Trophoblast cell (in vitro differentiated cells and primary cell): ENCODE data around the gene COPB1.

Experiments
- DNase-seq, 2 donors: peaks; one replicate each; pipeline ENCODE4 v3.0.0-alpha.2; 2016
- H2AFZ ChIP-seq: 2 replicates; pipeline ENCODE4 v1.6.1; 2013; ENCODE audit warnings: low read length, moderate library complexity, mild to moderate bottlenecking; ENCODE audit not compliant: insufficient read depth, poor library complexity
- H2AK5ac ChIP-seq: 2 replicates; pipeline ENCODE4 v1.6.1; 2013; ENCODE audit warnings: mild to moderate bottlenecking, low read length
- H2BK120ac ChIP-seq: 2 replicates; pipeline ENCODE4 v1.6.1; 2013; ENCODE audit warnings: low read length, mild to moderate bottlenecking, moderate library complexity; ENCODE audit not compliant: insufficient read depth, poor library complexity
- H2BK12ac ChIP-seq: 2 replicates; pipeline ENCODE4 v1.6.1; 2013; ENCODE audit warnings: mild to moderate bottlenecking, low read length, moderate library complexity
- H2BK5ac ChIP-seq: 2 replicates; pipeline ENCODE4 v1.6.1; 2013; ENCODE audit warnings: low read length, low read depth, moderate library complexity, mild to moderate bottlenecking; ENCODE audit not compliant: poor library complexity
- H3K14ac ChIP-seq: 2 replicates; pipeline ENCODE4 v1.6.1; 2013; ENCODE audit warnings: mild to moderate bottlenecking, low read length
- H3K18ac ChIP-seq: 2 replicates; pipeline ENCODE4 v1.6.1; 2013; ENCODE audit warnings: mild to moderate bottlenecking, low read length
- H3K23ac ChIP-seq: 2 replicates; pipeline ENCODE4 v1.6.1; 2013; ENCODE audit warnings: low read length
- H3K27ac ChIP-seq: 2 replicates; pipeline ENCODE4 v1.5.1; 2013; ENCODE audit warnings: low read depth, mild to moderate bottlenecking, inconsistent platforms, low read length, moderate library complexity
- H3K27me3 ChIP-seq: 2 replicates; pipeline ENCODE4 v1.6.1; 2013; ENCODE audit warnings: inconsistent platforms, mild to moderate bottlenecking, low read length, moderate library complexity; ENCODE audit not compliant: insufficient read depth
- H3K36me3 ChIP-seq, 2 experiments: 1 replicate in 1 of 2; 2 replicates in 1 of 2; pipeline ENCODE4 v1.6.1; 2013; ENCODE audit warnings: low read length in 2 of 2, mild to moderate bottlenecking in 2 of 2, moderate library complexity in 1 of 2; ENCODE audit not compliant: insufficient read depth in 2 of 2, control insufficient read depth in 1 of 2
- H3K4ac ChIP-seq: 2 replicates; pipeline ENCODE4 v1.6.1; 2013; ENCODE audit warnings: low read depth, mild to moderate bottlenecking, low read length, moderate library complexity
- H3K4me1 ChIP-seq, 2 experiments: 1 replicate in 1 of 2; 2 replicates in 1 of 2; pipeline ENCODE4 v1.6.1; 2013; ENCODE audit warnings: low read length in 2 of 2, mild to moderate bottlenecking in 2 of 2, moderate library complexity in 1 of 2; ENCODE audit not compliant: insufficient read depth in 2 of 2, control insufficient read depth in 1 of 2
- H3K4me2 ChIP-seq: 2 replicates; pipeline ENCODE4 v1.6.1; 2013; ENCODE audit warnings: inconsistent platforms, mild to moderate bottlenecking, low read length, moderate library complexity
- H3K4me3 ChIP-seq: 2 replicates; pipeline ENCODE4 v1.5.1; 2013; ENCODE audit warnings: mild to moderate bottlenecking, low read depth, low read length, inconsistent platforms
- H3K79me1 ChIP-seq: one replicate; pipeline ENCODE4 v1.6.1; 2013; ENCODE audit warnings: low read length
- H3K79me2 ChIP-seq: 2 replicates; pipeline ENCODE4 v1.6.1; 2013; ENCODE audit warnings: low read length, mild to moderate bottlenecking; ENCODE audit not compliant: control insufficient read depth, insufficient read depth, poor library complexity
- H3K9ac ChIP-seq: 2 replicates; pipeline ENCODE4 v1.6.1; 2013; ENCODE audit warnings: mild to moderate bottlenecking, low read length
- H3K9me3 ChIP-seq: 2 replicates; pipeline ENCODE4 v1.6.1; 2013; ENCODE audit warnings: low read depth, mild to moderate bottlenecking, control low read depth, inconsistent platforms, low read length; ENCODE audit not compliant: insufficient read depth
- H4K12ac ChIP-seq: 2 replicates; pipeline ENCODE4 v1.6.1; 2013; ENCODE audit warnings: low read depth, mild to moderate bottlenecking, low read length, moderate library complexity
- H4K8ac ChIP-seq: 2 replicates; pipeline ENCODE4 v1.6.1; 2013; ENCODE audit warnings: low read depth, mild to moderate bottlenecking, low read length, moderate library complexity
- H4K91ac ChIP-seq: one replicate; pipeline ENCODE4 v1.6.1; 2013; ENCODE audit warnings: low read depth, mild to moderate bottlenecking, low read length, moderate library complexity
- WGBS: extraction: QIAGEN DNeasy Blood & Tissue Kit; methylation state at CpG from one replicate; pipeline ENCODE4 v1.1.7; 2013; ENCODE audit warnings: missing lambda C conversion rate; ENCODE audit not compliant: insufficient read length, insufficient coverage; ENCODE audit errors: extremely low coverage; 5-methylcytosine and 5-hydroxymethylcytosine counted together

COPB1 gene

DNA sequence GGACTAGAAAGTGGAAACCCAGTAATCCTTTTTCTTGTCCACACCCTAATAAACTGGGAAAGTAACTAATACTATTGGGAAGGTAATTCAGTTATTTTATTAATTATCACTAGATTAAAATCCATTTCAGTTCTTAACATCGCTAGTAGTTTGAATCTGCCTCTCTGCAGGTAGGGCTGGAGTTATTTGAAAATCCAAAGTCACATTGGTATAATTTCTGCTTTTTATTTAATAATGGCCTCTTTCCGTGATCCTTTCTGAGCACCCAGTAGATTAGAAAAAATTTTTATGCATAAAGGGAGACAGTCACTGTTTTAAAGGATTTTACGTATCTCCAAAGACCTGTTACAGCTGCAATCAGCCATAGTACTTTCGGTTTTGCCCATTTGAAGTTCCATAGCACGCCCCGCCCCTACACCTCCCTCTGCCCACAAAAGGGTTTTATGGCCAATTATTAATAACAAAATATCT is 605 bp upstream of the COPB1 start:
- Histone ChIP-seq H3K23ac (no peak overlapping the region), H3K18ac (no peak overlapping the region), H4K12ac (no peak overlapping the region), H2AK5ac (no peak overlapping the region), H3K4me3 (no peak overlapping the region), H3K79me2 (peaks cover 9% of the 10 kb centered on the region), H3K4me1 (no peaks in the 10 kb centered on the region), H4K8ac (peak overlapping the region; percentile 99), H3K9ac (peak overlapping the region; percentile 87), H3K4me2 (peak overlapping the region; percentile 91), H3K14ac (no peak overlapping the region), H3K36me3 (peaks cover 10% of the 10 kb centered on the region in 2 experiments), H3K79me1 (peaks cover 4% of the 10 kb centered on the region), H3K4ac (no peak overlapping the region), H3K27me3 (no peaks in the 10 kb centered on the region), H3K27ac (peak overlapping the region; percentile 69), H4K91ac (no peak overlapping the region), H2BK5ac (no peak overlapping the region), H2BK12ac (no peak overlapping the region), H2AFZ (no peak overlapping the region), H3K9me3 (no peaks in the 10 kb centered on the region), H2BK120ac (no peak overlapping the region)
- DNase-seq = peak in 1 of 2 donors; percentile 52
- no CpG with 5 or more reads among the region's 6 CpGs for WGBS

DNA sequence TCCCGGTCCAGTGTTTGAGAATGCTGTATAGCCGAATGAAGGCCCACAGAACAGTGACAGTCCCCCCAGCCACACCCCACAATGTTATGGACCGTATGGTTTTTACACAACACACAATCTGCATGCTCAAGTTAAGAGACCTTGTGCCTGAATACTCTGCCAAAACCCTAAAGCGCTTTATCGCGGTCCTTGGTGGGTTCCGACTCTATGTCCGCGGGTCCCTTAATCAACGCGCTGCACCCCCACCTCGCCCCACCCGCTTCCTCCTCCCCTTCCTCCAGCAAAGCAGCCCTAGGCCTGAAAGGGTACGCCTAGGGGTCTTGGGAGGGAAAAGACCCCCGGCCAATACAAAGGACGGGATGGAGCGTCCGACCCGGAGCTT is 442 bp downstream of the COPB1 start:
- no peak overlapping the region for H2AFZ ChIP-seq
- H3K9ac ChIP-seq = peak overlapping the region; percentile 91
- H3K4me1 ChIP-seq = no peaks in the 10 kb centered on the region
- H3K23ac ChIP-seq = no peak overlapping the region
- DNase-seq = peak in 1 of 2 donors; percentile 14
- H3K9me3 ChIP-seq = no peaks in the 10 kb centered on the region
- no peak overlapping the region for H2BK12ac ChIP-seq
- peaks cover 10% of the 10 kb centered on the region in 2 experiments for H3K36me3 ChIP-seq
- H3K18ac ChIP-seq = peak overlapping the region; percentile 77
- H3K79me2 ChIP-seq = peaks cover 9% of the 10 kb centered on the region
- H3K4ac ChIP-seq = peak overlapping the region; percentile 41
- peak overlapping the region; percentile 77 for H3K4me2 ChIP-seq
- H3K14ac ChIP-seq = peak overlapping the region; percentile 91
- no peak overlapping the region for H2BK120ac ChIP-seq
- peak overlapping the region; percentile 99 for H3K4me3 ChIP-seq
- H4K91ac ChIP-seq = peak overlapping the region; percentile 95
- peak overlapping the region; percentile 64 for H2BK5ac ChIP-seq
- no peak overlapping the region for H3K27ac ChIP-seq
- H3K79me1 ChIP-seq = peaks cover 4% of the 10 kb centered on the region
- peak overlapping the region; percentile 1 for H2AK5ac ChIP-seq
- no CpG with 5 or more reads among the region's 19 CpGs for WGBS
- H4K12ac ChIP-seq = peak overlapping the region; percentile 88
- H3K27me3 ChIP-seq = no peaks in the 10 kb centered on the region
- peak overlapping the region; percentile 3 for H4K8ac ChIP-seq

DNA sequence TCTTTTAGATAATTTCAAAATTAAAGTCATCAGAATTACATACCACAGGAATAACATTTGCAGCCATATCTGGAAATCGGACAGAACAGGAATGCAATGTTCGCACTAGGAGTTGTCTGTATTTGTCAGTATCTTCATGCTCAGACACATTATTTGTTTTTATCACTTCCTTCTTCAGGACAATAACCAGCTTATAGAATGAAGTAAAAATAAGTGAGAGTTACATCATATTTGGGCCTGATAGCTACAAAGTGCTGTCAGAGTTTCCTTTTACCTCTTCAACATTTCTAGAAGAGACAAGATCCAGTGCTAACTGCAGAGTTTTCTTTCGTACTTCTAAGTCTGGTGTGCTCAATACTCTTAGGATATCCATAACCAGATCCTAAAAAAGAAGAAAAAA is 18.9 kb downstream of the COPB1 start:
- H2BK120ac ChIP-seq = no peak overlapping the region
- no peak overlapping the region for H4K91ac ChIP-seq
- no peaks in the 10 kb centered on the region for H3K9me3 ChIP-seq
- no peak overlapping the region for H3K4me3 ChIP-seq
- H3K14ac ChIP-seq = no peak overlapping the region
- no peaks in the 10 kb centered on the region for H3K27me3 ChIP-seq
- no peak overlapping the region for H2AFZ ChIP-seq
- no peak for DNase-seq
- peaks cover 34 to 41% of the 10 kb centered on the region in 2 experiments for H3K36me3 ChIP-seq
- no peak overlapping the region for H3K23ac ChIP-seq
- no peaks in the 10 kb centered on the region for H3K79me2 ChIP-seq
- no peaks in the 10 kb centered on the region for H3K4me1 ChIP-seq
- H3K27ac ChIP-seq = no peak overlapping the region
- no CpG with 5 or more reads among the region's 3 CpGs for WGBS
- H3K9ac ChIP-seq = no peak overlapping the region
- no peak overlapping the region for H4K8ac ChIP-seq
- H3K18ac ChIP-seq = no peak overlapping the region
- H3K79me1 ChIP-seq = no peaks in the 10 kb centered on the region
- no peak overlapping the region for H2AK5ac ChIP-seq
- H3K4ac ChIP-seq = no peak overlapping the region
- no peak overlapping the region for H3K4me2 ChIP-seq
- H2BK5ac ChIP-seq = no peak overlapping the region
- no peak overlapping the region for H4K12ac ChIP-seq
- no peak overlapping the region for H2BK12ac ChIP-seq

DNA sequence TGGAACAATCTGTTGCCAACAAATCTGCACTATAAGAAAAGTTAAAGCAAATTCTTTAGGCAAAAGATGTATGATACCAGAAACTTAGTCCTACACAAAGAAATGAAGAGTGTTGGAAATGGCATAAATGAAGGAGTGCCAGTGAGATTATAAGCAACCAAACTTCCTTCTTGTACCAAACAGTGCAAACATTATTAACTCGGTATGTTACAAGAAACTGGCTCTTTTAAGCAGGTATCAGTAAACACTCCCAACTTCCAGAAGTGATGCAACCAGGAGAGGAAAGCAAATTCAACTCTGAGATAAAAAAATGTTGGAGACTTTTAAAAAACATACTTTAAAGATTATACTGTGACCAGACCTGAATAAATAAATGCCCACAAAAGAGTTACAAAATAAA is 28.5 kb downstream of the COPB1 start:
- no peak overlapping the region for H4K91ac ChIP-seq
- no peak overlapping the region for H2BK120ac ChIP-seq
- no peak overlapping the region for H4K12ac ChIP-seq
- no peaks in the 10 kb centered on the region for H3K79me1 ChIP-seq
- H3K4me3 ChIP-seq = no peak overlapping the region
- no peak for DNase-seq
- H3K4me1 ChIP-seq = no peaks in the 10 kb centered on the region
- H3K4me2 ChIP-seq = no peak overlapping the region
- no peaks in the 10 kb centered on the region for H3K9me3 ChIP-seq
- no peak overlapping the region for H2AK5ac ChIP-seq
- H3K27ac ChIP-seq = no peak overlapping the region
- no peaks in the 10 kb centered on the region for H3K27me3 ChIP-seq
- no peak overlapping the region for H2BK12ac ChIP-seq
- no peaks in the 10 kb centered on the region for H3K79me2 ChIP-seq
- H3K23ac ChIP-seq = no peak overlapping the region
- no peak overlapping the region for H2BK5ac ChIP-seq
- no peak overlapping the region for H2AFZ ChIP-seq
- H3K4ac ChIP-seq = no peak overlapping the region
- WGBS = no CpG with 5 or more reads among the region's 1 CpG
- no peak overlapping the region for H4K8ac ChIP-seq
- H3K9ac ChIP-seq = no peak overlapping the region
- H3K36me3 ChIP-seq = peaks cover 12 to 44% of the 10 kb centered on the region in 2 experiments
- H3K14ac ChIP-seq = no peak overlapping the region
- H3K18ac ChIP-seq = no peak overlapping the region
